Left renal cortex interstitium (tissue), 4 donors: ENCODE results near the gene DRGX. TPM values are rescaled to one million over a fixed set of nuclear protein-coding genes. Genes with fewer than 3 reads are reported as not detected.

Source experiments
- DNase-seq, 4 donors: peaks; one replicate each; pipeline ENCODE4 v3.0.0-alpha.2; 2013; ENCODE audit warnings: low read depth in 4 of 4, low spot score in 2 of 4, missing footprints in 1 of 4
- polyA plus RNA-seq, 4 donors: library from polyadenylated mRNA; unstranded; fragments of 120-200 nt; gene quantifications; one replicate each; pipeline ENCODE4 v1.2.1, GENCODE V29; 2013; ENCODE audit not compliant: insufficient read length in 4 of 4

Gene DRGX
- polyA plus RNA-seq, 4 donors: 0.14 TPM; not detected in 3

DNA sequence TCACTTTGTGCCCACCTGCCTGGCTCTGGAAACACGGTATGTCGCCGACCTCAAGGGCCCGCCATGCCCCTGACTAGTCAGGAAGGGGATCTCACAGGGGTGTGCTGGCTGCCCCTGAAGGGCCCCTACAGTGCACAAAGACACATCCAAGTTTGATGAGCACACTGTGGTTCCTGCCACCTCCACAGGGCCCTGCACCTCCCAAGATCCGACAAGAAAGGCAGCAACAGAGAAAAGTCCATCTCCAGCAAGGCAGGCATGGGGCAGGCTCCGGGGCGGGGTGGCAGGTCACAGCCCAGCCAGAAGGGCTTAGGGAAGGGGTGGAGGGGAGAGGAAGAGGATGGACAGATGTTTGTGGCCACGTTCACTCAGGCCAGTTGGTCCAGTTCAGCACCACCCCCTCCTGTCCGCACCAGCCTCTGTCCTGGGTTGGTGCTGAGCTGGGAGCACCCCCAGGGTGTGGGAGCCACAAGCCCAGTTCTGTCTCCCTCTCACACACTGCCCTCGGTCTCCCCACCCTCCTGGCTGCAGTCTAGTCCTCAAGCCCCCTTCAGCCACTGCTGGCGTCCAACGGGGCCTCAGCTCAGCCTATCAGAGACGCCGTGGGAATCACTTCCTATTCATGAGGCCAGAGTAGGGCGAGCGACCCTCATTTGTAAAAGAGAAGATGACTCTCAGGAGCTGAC is 11.5 kb downstream of the DRGX start:
- no peak for DNase-seq

DNA sequence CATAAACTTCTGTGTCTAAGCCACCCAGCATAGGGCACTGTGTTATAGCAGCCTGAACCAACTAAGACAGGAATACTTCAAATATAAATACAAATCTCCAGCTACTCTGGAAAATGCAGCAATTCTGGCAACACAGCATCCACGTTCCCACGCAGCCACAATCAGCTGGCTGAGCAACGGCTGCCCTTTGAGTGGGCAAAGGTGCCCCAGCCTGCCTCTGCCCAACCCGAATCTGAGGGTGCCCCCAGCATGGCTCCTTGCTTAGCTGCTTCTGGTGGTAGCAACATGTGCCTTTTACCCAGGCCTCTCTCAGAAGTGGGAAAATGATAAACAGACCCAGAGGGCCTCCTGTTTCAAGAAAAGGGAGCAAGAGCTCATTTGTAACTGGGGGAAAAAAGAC is 12.0 kb downstream of the DRGX start:
- no peak for DNase-seq

DNA sequence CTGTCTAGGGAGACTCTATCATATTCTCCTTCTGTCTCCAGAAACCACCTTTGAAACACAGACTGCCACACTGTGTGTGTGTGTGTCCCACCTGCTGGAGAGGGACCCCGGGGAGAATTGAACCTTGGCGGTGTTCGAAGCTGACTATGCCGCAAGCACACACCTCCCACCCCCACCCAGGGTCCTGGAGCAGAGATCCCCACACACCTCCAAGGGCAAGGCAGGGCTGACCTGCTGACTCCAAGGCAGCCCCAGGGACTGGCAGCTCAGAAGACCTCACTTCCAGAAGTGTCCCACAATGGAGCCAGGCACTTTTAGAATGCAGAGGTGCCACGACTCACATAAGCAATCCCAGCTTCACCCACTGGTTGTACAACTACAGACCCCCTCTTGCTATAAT is 13.1 kb downstream of the DRGX start:
- DNase-seq: no peak

DNA sequence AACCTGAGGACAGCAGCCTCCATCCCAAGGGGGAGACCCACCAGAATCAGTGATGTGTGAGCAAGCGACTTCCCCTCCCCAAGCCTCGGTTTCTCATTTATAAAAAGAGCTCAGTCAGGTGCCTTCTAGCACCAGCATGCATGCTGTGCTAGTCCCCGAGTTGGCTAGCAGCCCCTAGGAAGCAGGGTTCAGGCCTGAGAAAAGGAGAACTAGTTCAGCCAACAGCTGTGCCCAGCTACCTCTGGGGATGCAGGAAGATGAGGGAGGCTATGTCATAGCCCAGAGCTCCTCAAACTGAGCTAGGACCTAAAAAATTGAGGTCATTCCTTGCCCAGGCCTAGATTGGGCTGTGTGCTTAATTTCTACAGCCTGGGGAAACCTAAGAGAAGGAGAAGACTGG is 13.7 kb downstream of the DRGX start:
- DNase-seq: no peak

DNA sequence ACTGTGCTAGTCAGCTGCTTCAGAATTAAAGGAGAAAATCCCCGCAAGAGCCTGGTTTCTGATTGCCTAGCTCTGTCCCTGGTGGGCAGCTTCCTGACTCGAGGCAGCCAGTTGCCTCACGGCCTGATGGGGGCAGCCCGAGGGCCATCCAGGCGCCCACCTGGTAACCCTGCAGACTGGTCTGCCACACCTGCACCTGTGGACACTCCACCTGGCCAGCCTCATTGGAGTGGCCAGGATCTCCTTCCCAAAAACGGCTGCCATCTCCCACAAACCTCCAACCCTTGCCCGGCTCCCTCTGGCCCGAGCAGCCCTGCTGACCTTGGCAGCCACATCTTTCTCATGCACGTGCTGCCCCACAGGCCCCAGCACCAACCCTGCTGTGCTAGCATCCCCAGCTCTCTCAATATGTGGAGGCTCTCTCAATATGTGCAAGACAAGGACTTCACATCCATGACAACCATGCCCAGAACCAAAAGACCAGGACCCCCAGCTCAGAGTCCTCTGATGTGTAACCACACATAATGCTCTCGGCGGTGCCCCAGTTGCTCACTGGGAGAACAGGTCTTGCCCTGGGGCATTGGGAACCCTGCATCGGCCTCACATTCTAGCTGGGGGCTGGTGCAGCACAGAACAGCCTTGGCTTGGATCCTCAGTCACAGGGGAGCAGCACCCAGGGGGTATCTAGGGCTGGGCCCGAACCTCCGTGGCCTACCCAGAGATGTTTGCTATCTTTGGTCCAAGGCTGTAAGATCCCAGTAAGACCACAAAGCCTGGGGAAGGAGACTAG is 14.6 kb downstream of the DRGX start:
- DNase-seq: no peak

DNA sequence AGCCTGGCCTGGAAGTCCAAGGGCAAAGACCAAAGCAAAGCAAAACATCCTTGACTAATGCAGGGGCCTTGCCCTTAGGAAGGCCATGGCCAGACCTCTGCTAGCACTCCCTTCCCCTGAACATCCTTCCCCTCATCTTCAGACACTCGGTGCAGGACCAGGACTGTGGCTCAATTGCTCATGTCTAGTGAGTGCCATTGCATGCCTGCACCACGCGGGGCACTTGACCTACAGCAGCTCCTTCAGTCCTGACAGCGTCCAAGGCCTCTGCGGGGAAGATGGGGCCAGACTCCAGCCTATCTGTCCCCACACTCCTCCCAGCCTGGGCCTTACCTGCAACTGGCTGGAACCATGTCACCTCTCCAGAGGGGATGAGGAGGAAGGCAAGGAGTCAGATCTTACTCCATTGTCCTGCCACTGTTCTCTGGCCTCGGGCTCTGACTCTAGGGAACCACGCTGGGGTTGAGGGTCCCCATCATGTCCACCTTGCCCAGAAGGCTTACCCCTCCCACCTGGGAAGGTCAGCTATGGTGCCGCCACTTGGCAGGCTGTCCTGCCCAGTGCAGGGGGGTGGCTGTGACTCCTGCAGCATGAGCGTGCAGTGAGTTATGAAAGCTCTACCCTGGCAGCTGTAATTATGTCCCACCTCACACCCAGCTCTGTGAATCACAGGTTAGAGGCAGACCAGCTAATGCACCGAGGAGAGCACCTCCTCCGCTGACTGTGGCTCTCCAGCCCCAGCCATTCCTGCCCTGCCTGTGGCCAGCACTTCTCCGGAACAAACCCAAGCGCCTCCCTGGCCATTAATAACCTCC is 16.1 kb downstream of the DRGX start:
- DNase-seq: no peak

DNA sequence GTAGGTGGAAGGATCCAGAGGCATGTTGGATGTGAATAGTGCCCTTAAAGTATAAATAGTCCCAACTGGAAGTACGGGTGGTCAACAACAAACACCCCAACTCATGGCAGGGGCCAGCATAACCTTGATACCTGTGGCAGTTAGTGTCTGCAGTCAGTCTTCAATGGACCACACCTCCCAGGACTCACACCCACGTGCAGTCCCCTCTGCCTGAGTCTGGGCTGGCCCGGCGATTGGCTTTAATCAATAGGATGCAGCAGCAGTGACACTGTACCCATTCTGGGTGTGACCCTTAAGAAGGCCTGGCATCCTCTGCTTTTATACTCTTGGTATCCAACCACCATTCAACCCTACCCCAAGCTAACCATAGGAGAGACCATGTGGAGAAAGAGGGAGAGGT is 18.6 kb downstream of the DRGX start:
- no peak for DNase-seq

DNA sequence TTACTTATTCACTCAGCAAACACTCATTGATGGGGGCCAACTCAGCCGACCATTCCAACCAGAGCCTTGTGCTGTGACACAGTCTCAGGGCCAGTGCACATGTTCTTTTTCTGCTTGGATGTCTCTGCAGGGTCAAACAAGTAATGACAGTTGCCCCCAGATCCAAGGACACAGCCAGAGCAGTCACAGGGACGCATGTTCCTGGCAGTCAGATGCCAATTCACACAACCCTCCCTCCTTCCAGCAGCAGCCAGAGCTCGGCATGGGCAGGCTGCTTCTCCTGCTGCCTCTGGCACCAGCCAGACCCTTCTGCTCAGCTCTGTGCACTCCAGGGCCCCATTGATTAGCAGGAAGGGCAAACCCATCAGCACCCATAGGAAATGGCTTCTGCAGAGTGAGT is 20.3 kb downstream of the DRGX start:
- DNase-seq: no peak

DNA sequence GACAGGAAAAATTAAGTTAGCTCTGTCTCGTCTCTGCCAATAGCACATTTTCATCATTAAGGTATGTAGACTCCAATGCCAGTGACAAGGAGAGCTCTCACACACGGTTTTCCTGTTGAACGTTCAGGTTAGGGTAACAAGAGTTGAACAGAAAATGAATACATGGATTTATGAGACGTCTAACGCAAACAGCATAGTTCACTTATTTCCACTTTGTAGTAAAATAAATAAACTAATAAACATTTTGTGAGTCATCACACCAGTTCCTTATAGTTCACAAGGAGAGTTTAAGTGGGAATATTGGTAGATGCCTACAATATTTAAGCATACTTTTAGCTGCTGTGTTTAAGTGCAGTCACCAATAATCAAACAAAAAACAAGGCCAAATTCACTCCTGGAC is 21.1 kb downstream of the DRGX start:
- DNase-seq: no peak

DNA sequence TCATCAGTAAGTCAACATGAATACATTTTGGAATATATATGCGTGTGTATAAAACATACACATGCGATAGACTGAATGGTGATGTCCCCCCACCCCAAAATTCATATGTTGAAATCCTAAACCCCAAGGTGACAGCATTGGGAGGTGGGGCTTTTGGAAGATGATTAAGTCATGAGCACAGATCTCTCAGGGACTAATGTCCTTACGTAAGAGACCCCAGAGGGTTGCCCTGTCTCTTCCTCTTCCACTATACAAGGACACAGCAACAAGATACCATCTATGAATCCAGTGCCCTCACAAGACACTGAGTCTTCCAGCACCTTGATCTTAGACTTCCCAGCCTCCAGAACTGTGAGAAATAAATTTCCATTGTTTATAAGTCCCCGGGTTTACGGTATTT is 22.5 kb downstream of the DRGX start:
- DNase-seq: no peak

DNA sequence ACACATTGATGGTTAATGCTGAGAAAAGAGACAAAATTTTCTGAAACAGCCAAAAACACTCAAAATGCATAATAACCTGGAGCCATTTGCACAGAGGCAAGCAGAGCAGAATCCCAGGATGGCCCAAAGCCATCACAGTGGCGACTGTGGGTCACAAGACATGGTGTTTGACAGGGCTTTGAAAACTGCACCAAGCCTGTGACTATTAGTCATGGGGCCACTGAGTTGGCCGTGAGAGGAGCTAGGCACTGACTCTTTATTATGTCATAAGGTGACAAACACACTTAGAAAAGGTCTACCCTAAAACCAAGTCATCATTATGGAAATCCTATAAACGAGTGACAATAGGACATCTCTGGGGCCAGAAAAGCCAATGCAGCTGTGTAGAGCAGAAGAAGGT is 23.9 kb downstream of the DRGX start:
- DNase-seq: no peak

DNA sequence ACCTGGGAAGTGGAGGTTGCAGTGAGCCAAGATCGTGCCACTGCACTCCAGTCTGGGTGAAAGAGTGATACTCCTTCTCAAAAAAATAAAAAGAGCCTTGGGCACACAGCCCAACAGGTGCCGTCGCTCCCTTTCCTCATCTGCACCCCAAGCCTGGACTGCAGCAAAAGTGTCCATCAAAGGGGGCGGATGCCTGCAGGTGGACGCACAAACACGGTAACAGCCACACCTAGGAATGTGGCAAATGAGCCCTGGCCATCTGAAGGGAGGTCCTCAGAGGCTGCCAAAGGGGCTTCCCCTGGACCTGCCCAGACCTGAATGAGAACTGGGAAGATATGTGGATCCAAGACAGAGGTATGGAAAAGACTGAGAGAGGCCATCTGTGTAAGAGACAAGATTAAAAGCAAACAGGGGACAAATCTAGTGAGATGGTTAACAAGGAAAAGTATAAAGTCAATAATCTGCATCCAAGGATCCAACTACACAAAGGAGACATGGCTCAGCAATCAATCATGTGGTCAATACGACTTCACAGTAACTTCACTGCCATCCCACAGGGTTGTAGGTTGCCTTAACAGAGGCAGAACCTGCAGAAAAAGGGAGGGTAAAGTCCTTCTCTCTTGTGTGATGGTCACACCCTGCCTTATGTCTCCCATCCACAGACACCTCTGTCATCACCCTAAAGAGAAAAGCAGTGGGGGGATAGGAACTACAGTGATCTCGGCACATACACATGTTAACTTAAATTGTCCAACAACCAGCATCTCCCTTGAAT is 25.4 kb downstream of the DRGX start:
- no peak for DNase-seq

DNA sequence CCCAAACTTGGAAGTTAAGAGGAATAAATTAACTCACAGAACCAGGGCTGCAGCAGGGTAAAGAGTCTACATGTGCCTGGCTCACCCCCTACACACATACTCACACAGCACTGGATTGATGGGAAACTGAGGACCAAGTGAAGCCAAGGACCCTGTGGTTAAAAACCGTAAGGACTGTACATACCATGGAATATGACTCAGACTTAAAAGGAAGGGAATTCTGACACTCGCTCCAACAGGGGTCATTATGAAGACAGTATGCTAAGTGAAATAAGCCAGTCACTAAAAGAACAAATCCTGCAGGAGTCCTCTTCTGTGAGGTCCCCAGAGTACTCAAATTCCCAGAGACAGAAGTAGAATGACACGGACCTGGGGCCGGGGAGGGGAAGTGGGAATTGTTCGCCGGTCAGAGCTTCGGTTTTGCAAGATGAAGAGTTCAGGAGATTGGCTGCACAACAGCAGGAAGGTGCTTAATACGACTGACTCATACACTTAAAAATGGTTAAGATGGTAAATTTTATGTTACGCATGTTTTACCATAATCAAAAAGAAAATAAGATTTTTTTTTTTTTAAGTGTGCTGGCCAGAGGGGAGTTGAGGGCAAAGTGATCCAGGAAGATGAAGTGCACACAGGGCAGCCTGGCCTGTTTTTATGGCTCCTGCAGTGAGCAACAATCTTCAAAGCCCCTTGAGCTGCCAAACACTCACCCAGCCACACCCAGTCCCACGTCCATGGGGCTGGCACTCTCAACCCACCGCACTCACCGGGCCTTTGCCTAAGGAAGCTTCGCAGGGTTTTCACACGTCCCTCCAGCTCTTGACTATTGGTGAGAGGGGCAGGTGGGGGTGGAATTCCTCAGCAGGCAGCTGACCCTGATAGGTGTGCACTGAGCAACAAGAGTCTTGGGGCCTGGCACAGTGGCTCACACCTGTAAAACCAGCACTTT is 26.4 kb downstream of the DRGX start:
- DNase-seq: no peak

DNA sequence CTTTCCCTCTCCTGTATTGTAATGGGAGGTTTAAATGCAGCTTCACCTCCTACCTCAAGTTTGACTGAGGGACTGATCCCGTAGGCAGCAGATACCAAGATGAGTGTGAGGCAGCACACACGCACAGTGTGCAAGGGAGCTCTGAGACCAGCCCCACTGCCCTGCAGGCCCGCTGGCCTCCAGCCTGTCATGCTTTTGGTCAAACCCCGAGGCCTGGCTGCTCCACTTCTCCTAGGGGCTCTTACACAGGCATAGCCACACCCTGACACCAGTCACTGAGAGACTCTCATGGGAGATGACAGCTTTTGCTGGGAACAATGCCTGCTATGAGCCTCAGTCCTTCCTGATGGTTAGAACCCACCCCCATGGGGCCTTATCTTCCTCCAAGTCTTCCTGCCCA is 27.6 kb downstream of the DRGX start:
- no peak for DNase-seq

DNA sequence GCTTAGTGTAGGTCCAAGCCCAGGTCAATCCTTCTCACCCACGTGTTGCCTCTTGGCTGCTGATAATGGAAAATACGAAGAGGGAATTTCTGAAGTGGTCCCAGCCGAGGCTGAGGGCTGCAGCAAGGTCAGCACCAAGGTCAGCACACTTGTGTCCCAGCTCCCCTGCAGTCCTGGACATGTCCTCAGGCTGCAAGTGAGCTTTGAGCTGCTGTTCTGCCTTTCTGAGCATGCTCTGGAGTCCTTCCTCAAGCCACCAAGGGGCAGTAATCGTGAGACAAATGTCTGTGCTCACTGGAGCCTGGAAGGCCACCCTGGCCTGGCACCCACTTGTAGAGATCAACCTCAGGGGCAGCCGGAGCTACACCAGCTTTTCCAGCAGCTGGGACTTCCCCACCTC is 28.3 kb downstream of the DRGX start:
- no peak for DNase-seq

DNA sequence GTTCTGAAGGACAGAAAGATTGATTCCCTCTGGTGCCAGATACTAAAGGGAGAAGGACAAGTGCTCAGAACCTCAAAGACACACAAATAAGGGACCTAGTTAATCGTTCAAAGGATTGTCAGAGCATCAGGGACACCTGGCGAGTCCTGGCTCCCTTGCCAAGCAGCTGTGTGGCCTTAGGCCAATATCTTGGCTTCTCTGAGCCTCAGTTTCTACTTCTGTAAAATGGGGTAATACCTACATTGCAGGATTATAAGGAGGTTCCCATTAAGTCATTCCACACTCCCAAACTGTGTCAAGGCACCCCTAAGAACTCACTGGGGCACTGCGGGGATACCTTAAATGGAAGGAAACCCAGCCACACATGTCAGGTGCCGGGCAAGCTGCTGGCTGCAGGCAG is 29.4 kb downstream of the DRGX start:
- no peak for DNase-seq

DNA sequence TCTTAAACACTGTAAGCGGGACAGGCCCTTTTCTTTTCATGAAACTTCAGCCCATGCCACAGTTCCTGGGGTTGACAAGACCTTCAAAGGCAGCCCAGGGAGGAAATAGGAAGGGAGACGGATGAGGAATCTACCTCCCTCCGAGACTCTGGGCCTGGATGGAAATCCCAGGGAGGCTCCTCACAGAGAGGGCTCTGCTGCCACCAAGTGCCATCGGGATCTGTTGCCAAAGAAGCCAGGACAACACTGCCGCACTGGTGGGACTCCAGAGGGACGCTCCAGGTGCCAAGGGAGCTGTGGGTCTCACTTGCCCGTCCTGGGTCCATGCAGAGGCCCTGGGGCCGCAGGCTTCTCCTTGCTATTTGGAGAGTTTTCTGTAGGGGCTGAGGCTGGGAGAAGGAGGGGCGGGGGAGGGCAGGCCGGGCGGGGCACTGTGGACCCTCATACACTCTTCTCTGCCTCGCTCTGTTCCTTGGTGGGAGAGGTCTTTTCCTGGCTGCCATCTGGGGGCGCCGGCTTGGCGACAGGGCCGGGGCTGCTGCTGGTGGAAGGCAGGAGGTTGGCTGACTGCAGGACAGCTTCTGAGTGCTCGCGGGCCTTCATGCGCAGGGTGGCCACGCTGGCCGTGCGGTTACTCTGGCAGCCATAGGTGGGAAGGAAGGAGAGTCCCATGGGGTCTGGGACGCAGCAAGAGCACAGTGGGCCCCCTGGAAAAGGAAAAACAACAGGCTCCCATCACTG is 30.0 kb downstream of the DRGX start:
- DNase-seq: no peak

DNA sequence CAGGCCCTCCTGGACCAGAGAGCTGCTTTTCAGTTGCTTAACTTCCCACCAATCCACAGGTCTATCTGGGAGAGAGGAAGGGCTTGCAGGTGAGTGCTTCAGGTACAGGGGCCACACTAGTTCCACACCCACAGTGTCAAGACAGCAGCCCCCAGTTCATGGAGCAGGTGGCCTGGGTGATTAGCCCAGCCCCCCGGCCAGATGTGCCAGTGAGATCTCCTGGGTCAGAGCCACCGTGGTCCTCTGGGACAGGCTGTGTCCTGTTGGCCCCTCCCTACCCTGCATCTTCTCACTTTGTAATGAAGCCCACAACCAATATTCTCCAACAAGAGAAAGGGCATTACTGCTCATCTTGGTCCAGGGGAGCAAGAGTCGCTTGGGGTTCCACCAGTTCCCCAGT is 30.6 kb downstream of the DRGX start:
- no peak for DNase-seq

DNA sequence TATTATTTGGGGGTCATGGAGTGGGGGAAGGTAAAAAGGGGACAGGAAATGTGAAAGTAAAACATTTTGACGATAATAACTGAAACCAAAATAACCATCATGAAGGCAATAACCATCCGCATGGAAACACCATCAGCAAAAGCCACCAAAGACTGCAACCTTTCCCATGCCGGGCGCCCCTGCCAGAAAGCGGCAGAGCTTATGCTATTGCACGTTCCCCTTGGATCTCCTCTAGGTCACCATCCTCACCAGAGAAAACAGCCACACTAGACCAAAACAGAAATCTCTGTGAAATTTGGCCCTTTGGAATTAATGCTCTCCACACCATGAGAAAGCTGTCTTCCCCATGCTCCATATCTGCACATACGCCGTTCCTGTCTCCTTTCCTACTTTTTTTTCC is 31.1 kb downstream of the DRGX start:
- no peak for DNase-seq
